Esophagus squamous epithelium (tissue), 4 donors: ENCODE measurements around the gene FEZF1.

ENCODE experiments used
- CTCF ChIP-seq, 6 experiments: fragments of 450-650 bp in 4 of 6; fragments of 200-600 bp in 2 of 6; sonication (generic) in 2 of 6; IDR thresholded peaks; one replicate each; pipeline ENCODE4 v1.5.1; 2016 to 2019; ENCODE audit warnings: antibody characterized with exemption in 6 of 6, mild to moderate bottlenecking in 4 of 6, moderate library complexity in 4 of 6
- POLR2A ChIP-seq, 4 donors: fragments of 450-650 bp; IDR thresholded peaks; one replicate each; pipeline ENCODE4 v1.6.1; 2017; ENCODE audit warnings: antibody characterized with exemption in 4 of 4, mild to moderate bottlenecking in 4 of 4, moderate library complexity in 3 of 4

- TF ChIP-seq CTCF (IDR thresholded peaks at IDR 0.05) (no peak), POLR2A (IDR thresholded peaks at IDR 0.05) (no peak)
These were observed 43.1 kb downstream of the FEZF1 start for GRCh38 chr7:122261442-122261841.
